Endodermal cell (in vitro differentiated cells): ENCODE measurements around the gene GPR137C. TPM values are rescaled to one million over a fixed set of nuclear protein-coding genes. Genes with fewer than 3 reads are reported as not detected.

ENCODE experiments used
- DNase-seq: peaks from one replicate; pipeline ENCODE4 v3.0.0-alpha.2; 2017
- H3K27ac ChIP-seq: 2 replicates; pipeline ENCODE4 v1.5.1; 2013; ENCODE audit warnings: mild to moderate bottlenecking, low read depth, low read length, moderate library complexity
- H3K27me3 ChIP-seq: 2 replicates; pipeline ENCODE4 v1.6.1; 2013; ENCODE audit warnings: mild to moderate bottlenecking, low read length, moderate library complexity; ENCODE audit not compliant: insufficient read depth, control insufficient read depth, poor library complexity, severe bottlenecking
- H3K36me3 ChIP-seq: 2 replicates; pipeline ENCODE4 v1.7.0; 2013; ENCODE audit warnings: mild to moderate bottlenecking, low read length, moderate library complexity; ENCODE audit not compliant: control insufficient read depth, insufficient read depth
- H3K4me1 ChIP-seq: one replicate; pipeline ENCODE4 v1.7.0; 2013; ENCODE audit warnings: low read length; ENCODE audit not compliant: control insufficient read depth, insufficient read depth
- H3K4me3 ChIP-seq: 2 replicates; pipeline ENCODE4 v1.5.1; 2013; ENCODE audit warnings: mild to moderate bottlenecking, low read length, moderate library complexity
- H3K9ac ChIP-seq: 2 replicates; pipeline ENCODE4 v1.6.1; 2013; ENCODE audit warnings: mild to moderate bottlenecking, low read length, moderate library complexity; ENCODE audit not compliant: poor library complexity, severe bottlenecking; ENCODE audit errors: extremely low read depth
- H3K9me3 ChIP-seq: 2 replicates; pipeline ENCODE4 v1.6.1; 2013; ENCODE audit warnings: mild to moderate bottlenecking, low read length, moderate library complexity; ENCODE audit not compliant: control insufficient read depth
- H3K27ac Mint-ChIP-seq: 2 replicates; pipeline ENCODE4 v1.8.0; 2020; ENCODE audit warnings: mixed read lengths
- H3K27me3 Mint-ChIP-seq: 2 replicates; pipeline ENCODE4 v1.8.0; 2021; ENCODE audit warnings: mild to moderate bottlenecking, mixed read lengths; ENCODE audit not compliant: insufficient read depth
- H3K36me3 Mint-ChIP-seq: 2 replicates; pipeline ENCODE4 v1.8.0; 2020; ENCODE audit warnings: low read depth, mixed read lengths
- H3K4me1 Mint-ChIP-seq: 2 replicates; pipeline ENCODE4 v1.8.0; 2020; ENCODE audit warnings: mixed read lengths
- H3K4me3 Mint-ChIP-seq: 2 replicates; pipeline ENCODE4 v1.8.0; 2020; ENCODE audit warnings: mild to moderate bottlenecking, moderate library complexity, mixed read lengths
- H3K9me3 Mint-ChIP-seq: 2 replicates; pipeline ENCODE4 v1.8.0; 2020; ENCODE audit warnings: mild to moderate bottlenecking, mixed read lengths
- WGBS, 2 experiments: methylation state at CpG; one replicate each; pipeline versions ENCODE4 v1.1.5 to v1.1.7; 2013; ENCODE audit warnings: missing lambda C conversion rate in 2 of 2, mixed read lengths in 1 of 2; ENCODE audit not compliant: insufficient coverage in 1 of 2, insufficient read length in 1 of 2; 5-methylcytosine and 5-hydroxymethylcytosine counted together
- total RNA-seq, 2 donors: library from RNA; stranded (reverse); fragmentation: NEBNext Ultra II Directional in 1 of 2; extraction: Animal tissue kit (Norgen Biotek cat#: 25700) in 1 of 2; gene quantifications; 2 replicates in 1 of 2; 3 replicates in 1 of 2; pipeline ENCODE4 v1.2.1, GENCODE V29; 2021
- TF ChIP-seq, protein P1 (sequence below): fragments of 200-600 bp; sonication (generic); conservative IDR thresholded peaks from 2 replicates; pipeline ENCODE4 v1.5.0; 2021; ENCODE audit warnings: antibody characterized with exemption, mild to moderate bottlenecking

GPR137C gene
- total RNA-seq, 2 donors from 2014 or later = 8.8 to 9.3 TPM

DNA sequence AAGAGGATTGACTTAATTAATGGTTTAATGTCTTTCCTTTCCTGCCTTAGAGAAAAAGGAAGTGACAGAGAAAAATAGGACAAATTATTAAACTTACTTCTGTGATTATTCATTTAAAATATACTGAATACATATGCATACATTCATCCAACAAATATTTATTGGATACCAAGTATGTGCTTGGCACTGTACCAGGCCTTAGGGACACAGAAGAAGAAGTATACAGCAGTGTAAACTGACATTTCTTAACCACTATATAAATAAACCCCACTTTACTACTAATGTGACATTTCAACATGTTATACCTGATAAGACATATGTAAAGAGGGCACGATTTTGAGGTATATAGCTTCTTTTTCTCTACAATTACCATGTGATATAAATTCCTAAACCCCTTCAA lies 89.1 kb downstream of the GPR137C start:
- H3K4me3 Mint-ChIP-seq = no peak overlapping the region
- Histone ChIP-seq H3K4me1 (no peaks in the 10 kb centered on the region), H3K9ac (no peak overlapping the region), H3K36me3 (peaks cover 25% of the 10 kb centered on the region), H3K27ac (no peak overlapping the region), H3K4me3 (no peak overlapping the region), H3K27me3 (no peaks in the 10 kb centered on the region), H3K9me3 (peaks cover 14% of the 10 kb centered on the region)
- H3K27ac Mint-ChIP-seq = no peak overlapping the region
- peaks cover 40% of the 10 kb centered on the region for H3K36me3 Mint-ChIP-seq
- no peaks in the 10 kb centered on the region for H3K27me3 Mint-ChIP-seq
- H3K9me3 Mint-ChIP-seq = peaks cover 4% of the 10 kb centered on the region
- TF ChIP-seq, protein P1, sequence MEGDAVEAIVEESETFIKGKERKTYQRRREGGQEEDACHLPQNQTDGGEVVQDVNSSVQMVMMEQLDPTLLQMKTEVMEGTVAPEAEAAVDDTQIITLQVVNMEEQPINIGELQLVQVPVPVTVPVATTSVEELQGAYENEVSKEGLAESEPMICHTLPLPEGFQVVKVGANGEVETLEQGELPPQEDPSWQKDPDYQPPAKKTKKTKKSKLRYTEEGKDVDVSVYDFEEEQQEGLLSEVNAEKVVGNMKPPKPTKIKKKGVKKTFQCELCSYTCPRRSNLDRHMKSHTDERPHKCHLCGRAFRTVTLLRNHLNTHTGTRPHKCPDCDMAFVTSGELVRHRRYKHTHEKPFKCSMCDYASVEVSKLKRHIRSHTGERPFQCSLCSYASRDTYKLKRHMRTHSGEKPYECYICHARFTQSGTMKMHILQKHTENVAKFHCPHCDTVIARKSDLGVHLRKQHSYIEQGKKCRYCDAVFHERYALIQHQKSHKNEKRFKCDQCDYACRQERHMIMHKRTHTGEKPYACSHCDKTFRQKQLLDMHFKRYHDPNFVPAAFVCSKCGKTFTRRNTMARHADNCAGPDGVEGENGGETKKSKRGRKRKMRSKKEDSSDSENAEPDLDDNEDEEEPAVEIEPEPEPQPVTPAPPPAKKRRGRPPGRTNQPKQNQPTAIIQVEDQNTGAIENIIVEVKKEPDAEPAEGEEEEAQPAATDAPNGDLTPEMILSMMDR = no peak
- DNase-seq = no peak
- 100% methylated on average over 1 of the region's 1 CpG; no CpG with 5 or more reads in 1 of the 2 experiments for WGBS, 2 experiments
- H3K4me1 Mint-ChIP-seq = no peaks in the 10 kb centered on the region

DNA sequence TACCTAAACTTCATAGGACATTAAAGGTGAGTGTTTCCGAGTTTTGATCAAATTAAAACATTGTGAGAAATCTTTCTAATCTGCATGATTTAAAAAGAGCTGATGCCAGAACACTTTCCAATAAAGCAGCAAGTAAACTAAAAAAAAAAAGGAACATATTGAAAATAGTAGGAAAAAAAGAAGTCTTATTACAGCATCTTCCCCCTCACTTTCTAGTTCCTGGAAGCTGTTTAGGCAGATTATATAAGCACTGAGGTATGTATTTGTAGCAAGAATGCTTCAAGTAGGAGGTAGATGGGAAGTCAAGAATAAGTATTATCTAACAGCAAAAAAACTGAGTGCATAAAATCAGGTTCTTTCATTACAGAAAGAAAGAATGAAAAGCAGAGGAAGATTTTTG lies 96.9 kb downstream of the GPR137C start:
- Mint-ChIP-seq H3K27ac (no peak overlapping the region), H3K9me3 (no peaks in the 10 kb centered on the region), H3K4me3 (no peak overlapping the region), H3K4me1 (no peaks in the 10 kb centered on the region), H3K36me3 (peaks cover 33% of the 10 kb centered on the region), H3K27me3 (no peaks in the 10 kb centered on the region)
- DNase-seq = no peak
- Histone ChIP-seq H3K27ac (no peak overlapping the region), H3K4me1 (no peaks in the 10 kb centered on the region), H3K27me3 (no peaks in the 10 kb centered on the region), H3K4me3 (no peak overlapping the region), H3K9me3 (no peaks in the 10 kb centered on the region), H3K36me3 (peaks cover 26% of the 10 kb centered on the region), H3K9ac (no peak overlapping the region)
- TF ChIP-seq, protein P1 = no peak
- no CpG with 5 or more reads among the region's 1 CpG for WGBS, 2 experiments

DNA sequence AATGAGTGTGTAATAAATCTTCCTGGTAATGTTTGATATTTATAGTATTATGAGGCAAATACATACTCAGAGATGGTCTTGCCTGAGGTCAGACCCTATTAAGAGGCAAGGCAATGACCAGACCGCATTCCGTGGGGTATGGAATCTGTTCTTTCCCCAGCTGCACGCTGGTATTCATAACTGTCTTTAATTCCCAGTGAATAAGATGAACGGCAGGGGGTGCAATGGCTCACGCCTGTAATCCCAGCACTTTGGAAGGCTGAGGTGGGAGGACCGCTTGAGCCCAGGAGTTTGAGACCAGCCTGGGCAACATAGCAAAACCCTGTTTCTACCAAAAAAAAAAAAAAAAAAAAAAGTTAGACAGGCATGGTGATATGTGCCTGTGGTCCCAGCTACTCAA lies 98.1 kb downstream of the GPR137C start:
- no peak overlapping the region for H3K27ac Mint-ChIP-seq
- 80 to 93% methylated on average over 2 to 6 of the region's 6 CpGs for WGBS, 2 experiments
- H3K4me3 ChIP-seq = no peak overlapping the region
- no peak for DNase-seq
- TF ChIP-seq, protein P1 = no peak
- H3K36me3 Mint-ChIP-seq = peaks cover 30% of the 10 kb centered on the region
- no peaks in the 10 kb centered on the region for H3K9me3 ChIP-seq
- no peaks in the 10 kb centered on the region for H3K27me3 Mint-ChIP-seq
- no peak overlapping the region for H3K27ac ChIP-seq
- H3K9me3 Mint-ChIP-seq = no peaks in the 10 kb centered on the region
- H3K4me1 ChIP-seq = no peaks in the 10 kb centered on the region
- H3K36me3 ChIP-seq = peaks cover 30% of the 10 kb centered on the region
- no peaks in the 10 kb centered on the region for H3K27me3 ChIP-seq
- no peak overlapping the region for H3K9ac ChIP-seq
- peaks cover 3% of the 10 kb centered on the region for H3K4me1 Mint-ChIP-seq
- no peak overlapping the region for H3K4me3 Mint-ChIP-seq
